Measurements from ENCODE around the gene FMN2. TPM values are rescaled to one million over a fixed set of nuclear protein-coding genes. Genes with fewer than 3 reads are reported as not detected.
"Not testable (repeated sequence)": the region's sequence is repeated elsewhere in the genome, so short reads cannot be mapped to it uniquely, and the experiment has no call there.

The FMN2 gene
- total RNA-seq, 4 donors from 2014 or later: 3.6 to 35.5 (median 5.6) TPM

DNA sequence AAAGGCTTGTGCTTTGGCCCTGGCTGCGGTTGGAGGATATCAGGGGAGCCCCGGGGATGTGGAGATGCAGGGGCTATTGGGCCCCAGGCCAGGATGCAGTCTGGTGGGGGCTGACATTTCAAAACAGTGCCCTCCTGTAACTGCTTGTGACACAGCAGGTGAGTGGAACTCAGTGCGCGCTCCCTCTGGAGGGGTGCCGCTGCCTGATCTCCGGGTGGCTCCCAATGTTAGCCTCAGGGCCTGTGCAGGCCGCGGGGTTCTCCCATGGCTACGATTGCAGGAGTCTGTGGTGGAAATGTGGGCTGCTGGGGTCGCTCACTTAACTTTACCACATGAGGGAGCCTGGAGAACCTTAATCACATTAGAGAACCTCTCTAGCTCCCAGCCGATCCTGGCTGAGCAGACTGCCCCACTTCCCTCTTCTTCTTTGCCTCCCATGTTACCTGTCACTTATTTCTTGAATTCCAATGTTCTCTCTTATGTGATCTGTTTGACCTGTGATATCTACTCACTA is 163.2 kb downstream of the FMN2 start:
- Histone ChIP-seq H3K27me3 (no peaks in the 10 kb centered on the region), H3K36me3 (no peaks in the 10 kb centered on the region), H3K4me3 (no peak overlapping the region), H3K4me1 (no peaks in the 10 kb centered on the region), H3K27ac (no peak overlapping the region), H3K9me3 (peaks cover 0 to 1% of the 10 kb centered on the region in 2 donors)
- WGBS, 2 donors (ENCODE audit: low coverage in 1 of 2): 80 to 88% methylated on average over 1 to 11 of the region's 11 CpGs
- in situ Hi-C loops (cut with MboI; ENCODE audit: low pct_ligation_motif_present in 1 of 4, low pct_unique_long_range_greater_than_20kb in 1 of 4, low sequenced_read_pairs in 3 of 4): no loop called here
- TF ChIP-seq EP300 (IDR thresholded peaks at IDR 0.05; ENCODE audit: low read depth) (no peak), POLR2A (IDR thresholded peaks at IDR 0.05) (no peak), POLR2AphosphoS5 (IDR thresholded peaks at IDR 0.05) (no peak)
- TF ChIP-seq, protein P1, sequence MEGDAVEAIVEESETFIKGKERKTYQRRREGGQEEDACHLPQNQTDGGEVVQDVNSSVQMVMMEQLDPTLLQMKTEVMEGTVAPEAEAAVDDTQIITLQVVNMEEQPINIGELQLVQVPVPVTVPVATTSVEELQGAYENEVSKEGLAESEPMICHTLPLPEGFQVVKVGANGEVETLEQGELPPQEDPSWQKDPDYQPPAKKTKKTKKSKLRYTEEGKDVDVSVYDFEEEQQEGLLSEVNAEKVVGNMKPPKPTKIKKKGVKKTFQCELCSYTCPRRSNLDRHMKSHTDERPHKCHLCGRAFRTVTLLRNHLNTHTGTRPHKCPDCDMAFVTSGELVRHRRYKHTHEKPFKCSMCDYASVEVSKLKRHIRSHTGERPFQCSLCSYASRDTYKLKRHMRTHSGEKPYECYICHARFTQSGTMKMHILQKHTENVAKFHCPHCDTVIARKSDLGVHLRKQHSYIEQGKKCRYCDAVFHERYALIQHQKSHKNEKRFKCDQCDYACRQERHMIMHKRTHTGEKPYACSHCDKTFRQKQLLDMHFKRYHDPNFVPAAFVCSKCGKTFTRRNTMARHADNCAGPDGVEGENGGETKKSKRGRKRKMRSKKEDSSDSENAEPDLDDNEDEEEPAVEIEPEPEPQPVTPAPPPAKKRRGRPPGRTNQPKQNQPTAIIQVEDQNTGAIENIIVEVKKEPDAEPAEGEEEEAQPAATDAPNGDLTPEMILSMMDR (IDR thresholded peaks at IDR 0.05): no peak
- no peak for DNase-seq
- intact Hi-C loops (cut with DNase I; ENCODE audit: low total_unique reads): no loop called here

DNA sequence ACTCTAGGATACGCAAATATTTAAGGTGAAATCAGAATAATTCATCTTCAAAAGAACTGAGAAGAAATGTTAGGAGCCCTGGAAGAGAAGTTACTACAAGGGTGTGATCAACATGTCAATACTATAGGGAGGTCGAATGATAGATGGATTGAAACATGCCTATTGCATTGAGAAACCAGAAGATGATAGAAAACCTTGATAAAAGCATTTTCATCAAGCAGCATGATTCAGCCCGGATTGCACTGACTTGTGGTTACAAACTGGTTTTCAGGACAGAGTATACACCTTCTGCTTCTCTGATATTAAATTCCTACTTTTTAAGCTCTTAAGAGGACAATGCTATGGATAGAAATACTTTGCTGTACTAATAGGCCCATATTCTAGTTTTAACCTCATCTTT is 164.2 kb downstream of the FMN2 start:
- H3K4me3 ChIP-seq: no peak overlapping the region
- no peaks in the 10 kb centered on the region for H3K36me3 ChIP-seq
- H3K4me1 ChIP-seq: no peaks in the 10 kb centered on the region
- no peak overlapping the region for H3K27ac ChIP-seq
- 89% methylated on average over 3 of the region's 3 CpGs for WGBS, 2 donors (ENCODE audit: low coverage in 1 of 2)
- H3K27me3 ChIP-seq: no peaks in the 10 kb centered on the region
- no peak for DNase-seq
- H3K9me3 ChIP-seq: no peaks in the 10 kb centered on the region
- in situ Hi-C loops (cut with MboI; ENCODE audit: low pct_ligation_motif_present in 1 of 4, low pct_unique_long_range_greater_than_20kb in 1 of 4, low sequenced_read_pairs in 3 of 4): no loop called here
- no peak for TF ChIP-seq EP300 (IDR thresholded peaks at IDR 0.05; ENCODE audit: low read depth)
- TF ChIP-seq, protein P1 (IDR thresholded peaks at IDR 0.05): no peak
- TF ChIP-seq POLR2A (IDR thresholded peaks at IDR 0.05): no peak
- TF ChIP-seq POLR2AphosphoS5 (IDR thresholded peaks at IDR 0.05): no peak
- intact Hi-C loops (cut with DNase I; ENCODE audit: low total_unique reads): no loop called here

DNA sequence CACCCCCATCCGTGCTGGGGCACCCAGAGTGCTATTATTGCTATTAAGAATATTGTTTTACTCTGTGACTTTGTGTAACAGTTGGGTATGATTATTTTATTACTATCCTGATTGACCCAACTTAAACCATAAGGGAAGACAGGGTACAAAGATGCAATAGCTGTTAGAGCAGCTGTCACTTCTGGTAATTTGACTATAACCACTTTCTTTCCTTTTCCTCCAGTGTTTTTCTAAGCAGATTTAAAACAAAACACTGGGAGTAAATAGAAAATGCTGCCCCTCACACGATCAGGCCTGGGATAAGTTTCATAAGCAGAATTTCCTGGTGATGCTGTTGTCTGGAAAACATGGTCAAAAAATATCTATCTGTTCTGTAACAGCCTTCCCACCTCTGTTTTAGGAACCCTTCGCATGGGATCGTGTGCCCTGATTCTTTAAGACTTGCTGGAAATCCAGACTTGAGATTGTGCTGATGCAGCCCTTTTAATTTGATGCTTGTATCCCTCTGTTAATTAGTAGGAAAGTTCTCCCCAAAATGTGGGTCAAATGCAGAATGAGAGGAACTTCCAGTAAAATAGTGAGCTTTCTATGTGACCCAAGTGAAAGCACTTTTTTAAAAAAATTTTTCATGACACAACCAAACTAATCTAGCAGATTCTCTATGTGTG is 165.3 kb downstream of the FMN2 start:
- 59 to 63% methylated on average over 4 of the region's 4 CpGs for WGBS, 2 donors (ENCODE audit: low coverage in 1 of 2)
- Histone ChIP-seq H3K36me3 (no peaks in the 10 kb centered on the region), H3K27me3 (no peaks in the 10 kb centered on the region), H3K9me3 (no peaks in the 10 kb centered on the region), H3K27ac (no peak overlapping the region), H3K4me3 (no peak overlapping the region), H3K4me1 (no peaks in the 10 kb centered on the region)
- in situ Hi-C loops (cut with MboI; ENCODE audit: low pct_ligation_motif_present in 1 of 4, low pct_unique_long_range_greater_than_20kb in 1 of 4, low sequenced_read_pairs in 3 of 4) (no loop called here), intact Hi-C loops (cut with DNase I; ENCODE audit: low total_unique reads) (no loop called here)
- no peak for DNase-seq
- TF ChIP-seq POLR2AphosphoS5 (IDR thresholded peaks at IDR 0.05) (no peak), EP300 (IDR thresholded peaks at IDR 0.05; ENCODE audit: low read depth) (no peak), POLR2A (IDR thresholded peaks at IDR 0.05) (no peak)
- TF ChIP-seq, protein P1 (IDR thresholded peaks at IDR 0.05): no peak

DNA sequence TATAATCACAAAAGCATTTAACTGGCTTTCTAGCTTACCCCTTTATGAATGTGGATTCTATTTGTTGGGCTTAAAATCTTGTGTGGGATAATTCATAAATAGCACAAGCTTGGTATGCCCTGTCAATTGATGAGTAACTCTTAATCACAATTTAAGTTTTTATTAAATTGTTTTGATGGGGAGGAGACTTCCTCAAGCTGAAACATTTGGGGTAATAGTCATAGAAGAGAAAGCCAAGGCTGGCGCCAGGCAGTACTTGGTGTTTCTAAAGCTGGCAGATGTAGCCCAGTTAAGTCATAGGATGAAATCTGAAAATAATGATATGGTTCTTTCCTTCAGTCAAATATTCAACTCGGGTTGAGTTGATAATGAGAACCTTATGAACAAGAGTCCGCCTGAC is 167.2 kb downstream of the FMN2 start:
- in situ Hi-C loops (cut with MboI; ENCODE audit: low pct_ligation_motif_present in 1 of 4, low pct_unique_long_range_greater_than_20kb in 1 of 4, low sequenced_read_pairs in 3 of 4): no loop called here
- WGBS, 2 donors (ENCODE audit: low coverage in 1 of 2): 77 to 82% methylated on average over 3 of the region's 3 CpGs
- TF ChIP-seq EP300 (IDR thresholded peaks at IDR 0.05; ENCODE audit: low read depth) (no peak), POLR2AphosphoS5 (IDR thresholded peaks at IDR 0.05) (no peak)
- TF ChIP-seq, protein P1 (IDR thresholded peaks at IDR 0.05): no peak

DNA sequence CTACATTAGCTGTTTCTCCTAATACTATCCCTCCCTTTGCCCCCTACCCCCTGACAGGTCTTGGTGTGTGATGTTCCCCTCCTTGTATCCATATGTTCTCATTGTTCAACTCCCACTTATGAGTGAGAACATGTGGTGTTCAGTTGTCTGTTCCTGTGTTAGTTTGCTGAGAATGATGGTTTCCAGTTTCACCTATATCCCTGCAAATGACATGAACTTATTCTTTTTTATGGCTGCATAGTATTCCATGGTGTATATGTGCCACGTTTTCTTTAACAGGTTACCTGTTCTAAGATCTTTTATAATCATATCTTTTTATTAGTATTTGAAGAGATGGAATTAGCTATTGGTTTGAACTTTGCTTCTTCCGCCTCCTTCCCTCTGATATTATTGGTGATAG is 172.8 kb downstream of the FMN2 start:
- H3K9me3 ChIP-seq; H3K36me3 ChIP-seq; H3K27ac ChIP-seq; in situ Hi-C loops (cut with MboI; ENCODE audit: low pct_ligation_motif_present in 1 of 4, low pct_unique_long_range_greater_than_20kb in 1 of 4, low sequenced_read_pairs in 3 of 4); H3K4me3 ChIP-seq; H3K27me3 ChIP-seq; DNase-seq; H3K4me1 ChIP-seq: not testable (repeated sequence)
- intact Hi-C loops (cut with DNase I; ENCODE audit: low total_unique reads): loop anchor here (5.0 kb wide), 1 partner anchor 48 kb away; no protein-coding TSS in a partner anchor
- 44 to 74% methylated on average over 1 to 2 of the region's 2 CpGs for WGBS, 2 donors (ENCODE audit: low coverage in 1 of 2)

More for the DNA sequence above, 167.2 kb downstream of the FMN2 start:
- Histone ChIP-seq H3K36me3 (no peaks in the 10 kb centered on the region), H3K27ac (no peak overlapping the region), H3K27me3 (no peaks in the 10 kb centered on the region), H3K4me1 (no peaks in the 10 kb centered on the region), H3K9me3 (no peaks in the 10 kb centered on the region), H3K4me3 (no peak overlapping the region)
- no peak for DNase-seq
- intact Hi-C loops (cut with DNase I; ENCODE audit: low total_unique reads): no loop called here
